T-helper 9 cell (primary cell): ENCODE measurements around the gene C1QTNF4.
"Not testable (repeated sequence)": the region's sequence is repeated elsewhere in the genome, so short reads cannot be mapped to it uniquely, and the experiment has no call there.

Source experiments
- DNase-seq: peaks from one replicate; pipeline ENCODE4 v3.0.0-alpha.2; 2020

The C1QTNF4 gene

GRCh38 chr11:47565340-47566148, 28.7 kb downstream of the C1QTNF4 start, which contains the start of gene PTPMT1:
Gene PTPMT1 (plus strand): TSS chr11:47565599. CDS start chr11:47565623, 24 bp downstream.
- peak; percentile 44 for DNase-seq

DNA sequence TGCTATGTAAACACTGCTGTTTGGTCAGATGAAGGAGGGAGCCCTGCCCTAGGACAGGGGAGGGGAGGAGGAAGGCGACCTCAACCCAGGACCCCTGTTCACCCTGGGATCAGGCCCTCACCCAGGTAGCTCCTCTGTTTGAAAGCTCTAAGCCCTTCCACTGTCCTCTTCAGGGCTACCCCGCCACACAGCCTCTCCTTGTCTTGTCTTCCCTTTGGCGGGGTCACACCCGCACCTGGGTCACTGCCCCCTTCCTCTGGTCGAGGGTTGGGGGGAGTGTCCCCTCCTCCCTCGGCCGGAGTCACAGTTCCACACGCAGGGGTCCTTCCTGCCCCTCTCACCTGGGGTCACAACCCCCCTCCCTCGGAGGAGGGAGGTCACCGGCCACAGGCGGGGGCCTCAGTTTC, 29.3 kb downstream of the C1QTNF4 start:
- no peak for DNase-seq

GRCh38 chr11:47564366-47564765, 29.8 kb downstream of the C1QTNF4 start:
- DNase-seq = not testable (repeated sequence)

GRCh38 chr11:47562393-47562792, 31.8 kb downstream of the C1QTNF4 start:
- DNase-seq = not testable (repeated sequence)

DNA sequence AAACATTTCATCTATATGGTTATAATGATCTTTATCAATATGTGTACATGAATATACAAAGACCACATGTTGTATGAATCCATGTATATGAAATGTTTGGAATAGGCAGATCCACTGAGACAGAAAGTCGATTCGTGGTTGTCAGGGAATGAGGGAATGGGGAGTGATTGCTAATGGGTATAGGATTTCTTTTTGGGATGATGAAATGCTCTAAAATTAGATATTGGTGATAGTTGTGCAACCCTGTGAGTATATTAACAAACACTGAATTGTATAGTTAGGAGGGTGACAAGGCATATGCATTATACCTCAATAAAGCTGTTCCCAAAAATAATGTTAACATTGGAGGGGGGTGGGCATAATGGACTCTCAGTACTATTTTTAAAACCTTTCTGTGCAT, 33.8 kb downstream of the C1QTNF4 start:
- DNase-seq = no peak

DNA sequence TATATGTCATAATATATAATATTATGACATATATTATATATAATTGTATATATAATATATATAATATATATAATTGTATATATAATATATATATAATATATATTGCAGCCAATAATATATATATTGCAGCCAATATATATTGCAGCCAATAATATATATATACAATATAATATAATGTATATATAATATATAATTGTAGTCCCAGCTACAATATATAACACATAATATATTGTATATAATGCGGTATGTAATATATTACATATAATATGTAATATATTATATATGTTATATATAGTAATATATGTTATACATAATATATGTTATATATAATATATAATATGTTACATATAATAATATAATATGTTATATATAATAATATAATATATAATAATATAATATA, 35.5 kb downstream of the C1QTNF4 start:
- no peak for DNase-seq

- not testable (repeated sequence) for DNase-seq
These were observed 37.2 kb downstream of the C1QTNF4 start for GRCh38 chr11:47557004-47557403.

DNA sequence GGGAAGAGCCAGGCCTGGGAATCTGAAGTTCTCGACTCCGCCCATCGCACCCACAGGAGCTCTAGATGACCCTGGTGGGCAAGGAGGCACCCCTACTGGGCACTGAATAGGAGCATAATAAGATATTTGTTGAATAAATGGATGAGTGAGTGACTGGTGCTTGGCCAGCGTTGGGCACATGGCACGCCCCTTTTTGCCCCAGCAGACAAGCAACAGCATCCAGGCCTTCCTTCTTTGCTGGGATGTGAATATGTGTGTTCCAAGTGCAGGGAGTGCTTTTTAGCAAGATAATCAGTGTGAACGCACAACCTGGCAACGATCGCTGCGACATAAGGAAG, 40.8 kb downstream of the C1QTNF4 start:
- DNase-seq = no peak

- DNase-seq = peak; percentile 89
These were observed 41.4 kb downstream of the C1QTNF4 start, which contains the start of gene CELF1 for GRCh38 chr11:47552566-47553405. Gene CELF1 (minus strand): TSS chr11:47553132. CDS start chr11:47499523, 53,609 bp downstream.

DNA sequence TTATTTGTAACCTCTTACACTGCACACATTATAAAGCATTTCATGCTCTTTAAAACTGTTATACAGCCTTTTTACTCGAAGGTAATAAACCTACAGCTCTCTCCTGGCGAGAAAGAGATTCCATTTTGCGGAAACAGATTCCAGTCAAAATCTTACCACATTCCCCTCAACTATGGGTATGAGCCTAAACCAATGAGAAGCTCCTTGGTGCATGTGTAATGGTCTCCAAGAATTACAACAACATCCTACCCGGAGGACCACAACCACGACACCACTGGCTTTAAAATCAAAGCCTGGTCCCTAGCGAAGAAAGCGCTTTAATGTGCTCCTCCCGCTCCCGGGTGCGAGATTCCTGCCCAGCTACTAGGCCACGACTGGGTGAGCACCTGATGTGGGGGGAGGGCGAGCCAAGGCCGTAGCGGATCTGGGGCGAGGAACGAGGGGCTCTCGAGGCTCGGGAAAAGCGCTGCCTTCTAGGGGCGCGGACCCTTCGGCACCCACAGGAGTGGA, 42.1 kb downstream of the C1QTNF4 start:
- DNase-seq = no peak

DNA sequence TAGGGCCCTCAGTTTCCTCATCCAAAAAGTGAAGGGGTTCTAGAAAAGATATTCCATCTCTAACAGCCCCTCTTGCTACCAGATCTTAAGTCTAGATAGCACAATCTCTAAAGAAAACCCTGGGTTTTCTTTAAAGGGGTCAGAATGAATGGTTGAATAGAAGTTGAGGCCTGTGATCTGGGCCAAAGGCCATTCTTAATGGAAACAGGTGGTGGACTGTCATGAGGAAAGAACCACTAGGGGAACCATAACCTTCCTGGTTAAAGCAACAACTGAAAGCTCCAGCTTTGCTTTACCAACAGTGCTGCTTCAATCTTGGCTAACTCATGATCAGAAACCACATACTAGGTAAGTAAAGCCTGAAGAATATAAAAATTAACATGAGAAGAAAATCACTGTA, 43.1 kb downstream of the C1QTNF4 start:
- DNase-seq = no peak

GRCh38 chr11:47550288-47551047, 43.7 kb downstream of the C1QTNF4 start:
- DNase-seq = no peak

DNA sequence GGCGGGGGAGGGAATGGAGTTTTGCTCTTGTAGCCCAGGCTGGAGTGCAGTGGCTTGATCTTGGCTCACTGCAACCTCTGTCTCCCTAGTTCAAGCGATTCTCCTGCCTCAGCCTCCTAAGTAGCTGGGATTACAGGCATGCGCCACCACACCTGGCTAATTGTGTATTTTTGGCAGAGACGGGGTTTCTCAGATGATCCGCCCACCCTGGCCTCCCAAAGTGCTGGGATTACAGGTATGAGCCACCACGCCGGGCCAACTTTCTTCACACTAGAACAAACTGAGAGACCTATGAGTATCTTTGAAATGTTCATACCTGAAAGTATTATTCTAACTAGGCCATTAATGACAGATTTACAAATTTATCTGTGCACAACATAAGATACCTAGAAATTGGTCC, 47.9 kb downstream of the C1QTNF4 start:
- DNase-seq = not testable (repeated sequence)

- DNase-seq = no peak
These were observed 48.9 kb downstream of the C1QTNF4 start for GRCh38 chr11:47545298-47545697.

DNA sequence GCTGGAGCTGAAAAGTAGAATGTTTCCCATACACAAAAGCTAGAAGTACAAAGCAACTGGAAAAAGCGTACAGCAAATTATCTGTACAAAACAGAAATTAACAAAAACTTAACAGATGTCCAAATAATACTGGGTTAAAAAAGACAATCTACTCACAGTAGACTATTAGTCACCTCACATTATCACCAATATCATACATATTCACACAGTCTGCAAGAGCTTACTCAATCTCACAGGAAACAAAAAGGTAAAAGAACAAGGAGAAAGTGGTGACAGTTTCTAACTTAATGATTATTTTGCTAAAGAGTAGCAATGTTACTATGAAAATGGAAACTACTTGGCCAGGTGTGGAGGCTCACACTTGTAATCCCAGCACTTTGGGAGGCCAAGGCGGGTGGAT, 53.1 kb downstream of the C1QTNF4 start:
- DNase-seq = no peak

GRCh38 chr11:47539681-47540039, 54.6 kb downstream of the C1QTNF4 start:
- DNase-seq = no peak
